Brain microvascular endothelial cell (primary cell): ENCODE results near the gene CLEC4A.
"Not testable (repeated sequence)": the region's sequence is repeated elsewhere in the genome, so short reads cannot be mapped to it uniquely, and the experiment has no call there.

Experiments used
- DNase-seq: peaks from one replicate; pipeline ENCODE4 v3.0.0-alpha.2; 2020
- H3K27ac ChIP-seq: fragments of 250-450 bp; sonication (Bioruptor Pico); 2 replicates; pipeline ENCODE4 v1.5.1; 2020; ENCODE audit warnings: mild to moderate bottlenecking, moderate library complexity
- H3K27me3 ChIP-seq: fragments of 250-450 bp; sonication (Bioruptor Pico); replicated peaks from 2 replicates; pipeline ENCODE4 v1.5.1; 2020; ENCODE audit warnings: mild to moderate bottlenecking
- H3K36me3 ChIP-seq: fragments of 250-450 bp; sonication (Bioruptor Pico); replicated peaks from 2 replicates; pipeline ENCODE4 v1.5.1; 2020; ENCODE audit warnings: mild to moderate bottlenecking
- H3K4me3 ChIP-seq: 2 replicates; pipeline ENCODE4 v1.5.1; 2011; ENCODE audit warnings: low read depth, mild to moderate bottlenecking, control low read depth, low read length, moderate library complexity
- CTCF ChIP-seq: IDR thresholded peaks from 2 replicates; pipeline ENCODE4 v1.5.1; 2011; ENCODE audit warnings: low read depth, mild to moderate bottlenecking, moderate library complexity, low read length, control low read depth, inconsistent platforms; ENCODE audit errors: missing control alignments
- in situ Hi-C: cut with HindIII; loops from 2 replicates; pipeline ENCODE4 v1.10.0; 2017; ENCODE audit warnings: low sequenced_read_pairs, low pct_ligation_motif_present

Gene CLEC4A

DNA sequence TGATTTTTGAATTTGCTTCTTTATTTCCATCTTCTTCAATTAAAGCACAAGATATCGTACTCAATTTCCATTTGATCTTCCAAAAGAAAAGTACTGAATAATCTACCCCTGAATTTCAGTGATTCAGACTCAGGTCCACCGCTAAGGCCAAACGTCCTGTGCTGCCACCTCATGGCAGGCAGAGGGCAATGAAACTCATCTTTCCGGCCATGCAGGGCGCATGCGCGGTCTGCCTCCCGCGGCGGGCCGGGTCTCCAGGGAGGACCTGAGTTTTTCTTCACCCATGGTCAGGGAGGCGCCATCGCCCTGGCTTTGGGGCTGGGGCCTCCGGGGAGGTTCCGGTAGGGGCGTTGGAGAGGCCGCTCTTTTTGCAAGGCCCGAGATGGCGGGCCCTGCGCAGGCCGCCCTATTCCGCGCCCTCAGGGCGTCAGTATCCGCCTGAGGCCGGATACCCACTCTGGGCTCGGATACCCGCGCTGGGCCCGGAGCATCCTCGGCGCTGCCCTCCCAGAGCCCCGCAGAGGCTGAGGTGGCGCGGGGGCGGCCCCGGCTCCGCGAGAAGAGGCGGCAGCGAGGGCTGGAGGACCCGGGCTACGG is 56.7 kb downstream of the CLEC4A start:
- H3K36me3 ChIP-seq, H3K27me3 ChIP-seq, in situ Hi-C loops: not testable (repeated sequence)
- H3K4me3 ChIP-seq = peak overlapping the region; percentile 61
- H3K27ac ChIP-seq = peak overlapping the region; percentile 31
- TF ChIP-seq CTCF = peak; percentile 73
- peak; percentile 75 for DNase-seq

DNA sequence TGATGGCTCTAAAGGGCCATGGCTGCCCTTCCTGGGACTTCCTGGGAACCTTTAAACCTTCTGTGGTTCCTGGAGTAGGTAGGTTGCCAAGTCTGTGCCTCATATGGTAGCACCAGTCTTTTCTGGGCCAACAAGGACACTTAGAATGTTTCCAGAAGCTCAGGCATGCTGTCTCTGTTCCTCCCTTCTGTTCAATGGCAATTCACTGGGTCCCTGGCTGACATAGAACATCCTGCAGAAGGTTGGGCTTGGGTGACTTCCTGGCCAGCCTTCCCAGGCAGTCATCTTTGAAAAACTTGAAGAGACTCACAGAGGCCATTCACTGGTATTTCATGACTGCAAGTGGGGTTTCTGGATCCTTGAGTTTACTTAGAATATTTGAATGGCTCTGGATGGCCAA is 57.9 kb downstream of the CLEC4A start:
- DNase-seq, H3K27me3 ChIP-seq, H3K36me3 ChIP-seq, H3K27ac ChIP-seq, H3K4me3 ChIP-seq, in situ Hi-C loops: not testable (repeated sequence)

GRCh38 chr12:8182923-8183322 is 59.5 kb downstream of the CLEC4A start:
- DNase-seq, in situ Hi-C loops: not testable (repeated sequence)

GRCh38 chr12:8183346-8183745 is 59.9 kb downstream of the CLEC4A start:
- H3K27me3 ChIP-seq, H3K27ac ChIP-seq, H3K4me3 ChIP-seq, H3K36me3 ChIP-seq, in situ Hi-C loops, DNase-seq: not testable (repeated sequence)

More at GRCh38 chr12:8182923-8183322, 59.5 kb downstream of the CLEC4A start:
- H3K36me3 ChIP-seq, H3K4me3 ChIP-seq, H3K27ac ChIP-seq, H3K27me3 ChIP-seq: not testable (repeated sequence)

DNA sequence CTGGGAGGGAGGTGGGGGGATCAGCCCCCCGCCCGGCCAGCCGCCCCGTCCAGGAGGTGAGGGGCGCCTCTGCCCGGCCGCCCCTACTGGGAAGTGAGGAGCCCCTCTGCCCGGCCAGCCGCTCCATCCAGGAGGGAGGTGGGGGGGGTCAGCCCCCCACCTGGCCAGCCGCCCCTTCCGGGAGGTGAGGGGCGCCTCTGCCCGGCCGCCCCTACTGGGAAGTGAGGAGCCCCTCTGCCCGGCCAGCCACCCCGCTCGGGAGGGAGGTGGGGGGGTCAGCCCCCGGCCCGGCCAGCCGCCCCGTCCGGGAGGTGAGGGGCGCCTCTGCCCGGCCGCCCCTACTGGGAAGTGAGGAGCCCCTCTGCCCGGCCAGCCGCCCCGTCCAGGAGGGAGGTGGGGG is 60.8 kb downstream of the CLEC4A start:
- H3K4me3 ChIP-seq, H3K27me3 ChIP-seq, H3K27ac ChIP-seq, in situ Hi-C loops, H3K36me3 ChIP-seq, DNase-seq: not testable (repeated sequence)

- DNase-seq, H3K27me3 ChIP-seq, H3K27ac ChIP-seq, H3K36me3 ChIP-seq, H3K4me3 ChIP-seq, in situ Hi-C loops: not testable (repeated sequence)
These were observed 64.7 kb downstream of the CLEC4A start for GRCh38 chr12:8188088-8188487.
